Muscle layer of colon (tissue), 2 donors: ENCODE data around the gene UST.
"Not testable (repeated sequence)": the region's sequence is repeated elsewhere in the genome, so short reads cannot be mapped to it uniquely, and the experiment has no call there.

Source experiments
- H3K27ac ChIP-seq: one replicate; pipeline ENCODE4 v1.7.0; 2013; ENCODE audit warnings: low read depth, mild to moderate bottlenecking, low read length, moderate library complexity
- H3K27me3 ChIP-seq, 2 donors: one replicate each; pipeline ENCODE4 v1.7.0; 2013; ENCODE audit warnings: low read length in 2 of 2, mild to moderate bottlenecking in 2 of 2; ENCODE audit not compliant: insufficient read depth in 2 of 2, control insufficient read depth in 1 of 2
- H3K36me3 ChIP-seq: one replicate; pipeline ENCODE4 v1.7.0; 2013; ENCODE audit warnings: mild to moderate bottlenecking, low read length; ENCODE audit not compliant: insufficient read depth
- H3K4me1 ChIP-seq: one replicate; pipeline ENCODE4 v1.7.0; 2013; ENCODE audit warnings: mild to moderate bottlenecking, low read length; ENCODE audit not compliant: insufficient read depth
- H3K4me3 ChIP-seq, 2 donors: one replicate each; pipeline ENCODE4 v1.7.0; 2013; ENCODE audit warnings: low read length in 2 of 2, low read depth in 1 of 2, mild to moderate bottlenecking in 1 of 2, moderate library complexity in 1 of 2
- H3K9ac ChIP-seq: one replicate; pipeline ENCODE4 v1.7.0; 2013; ENCODE audit warnings: low read length
- H3K9me3 ChIP-seq: one replicate; pipeline ENCODE4 v1.7.0; 2013; ENCODE audit warnings: mild to moderate bottlenecking, low read length
- donor health status: abdominal sarcoma.
- donor health status: Adenocarcinoma of cecum.

Gene UST

GRCh38 chr6:148866657-148867268 is 119.9 kb downstream of the UST start:
- no peaks in the 10 kb centered on the region for H3K36me3 ChIP-seq
- no peak overlapping the region for H3K4me3 ChIP-seq
- no peak overlapping the region for H3K9ac ChIP-seq
- H3K27ac ChIP-seq, result no peak overlapping the region
- no peaks in the 10 kb centered on the region for H3K27me3 ChIP-seq
- H3K9me3 ChIP-seq, result no peaks in the 10 kb centered on the region
- peaks cover 24% of the 10 kb centered on the region for H3K4me1 ChIP-seq

- H3K27ac ChIP-seq, result no peak overlapping the region
- H3K27me3 ChIP-seq, result no peaks in the 10 kb centered on the region
- no peaks in the 10 kb centered on the region for H3K36me3 ChIP-seq
- H3K4me1 ChIP-seq, result peaks cover 24% of the 10 kb centered on the region
- H3K9me3 ChIP-seq, result no peaks in the 10 kb centered on the region
- no peak overlapping the region for H3K4me3 ChIP-seq
- no peak overlapping the region for H3K9ac ChIP-seq
Measured at GRCh38 chr6:148867862-148868261, 121.0 kb downstream of the UST start.

GRCh38 chr6:148868314-148868713 is 121.5 kb downstream of the UST start:
- no peak overlapping the region for H3K9ac ChIP-seq
- no peak overlapping the region for H3K4me3 ChIP-seq
- H3K9me3 ChIP-seq, result no peaks in the 10 kb centered on the region
- H3K36me3 ChIP-seq, result no peaks in the 10 kb centered on the region
- peaks cover 24% of the 10 kb centered on the region for H3K4me1 ChIP-seq
- no peaks in the 10 kb centered on the region for H3K27me3 ChIP-seq
- H3K27ac ChIP-seq, result no peak overlapping the region

GRCh38 chr6:148868901-148869300 is 122.1 kb downstream of the UST start:
- H3K9ac ChIP-seq, result no peak overlapping the region
- H3K4me3 ChIP-seq, result no peak overlapping the region
- H3K9me3 ChIP-seq, result no peaks in the 10 kb centered on the region
- H3K27me3 ChIP-seq, result no peaks in the 10 kb centered on the region
- no peaks in the 10 kb centered on the region for H3K36me3 ChIP-seq
- H3K27ac ChIP-seq, result no peak overlapping the region
- H3K4me1 ChIP-seq, result peaks cover 24% of the 10 kb centered on the region

DNA sequence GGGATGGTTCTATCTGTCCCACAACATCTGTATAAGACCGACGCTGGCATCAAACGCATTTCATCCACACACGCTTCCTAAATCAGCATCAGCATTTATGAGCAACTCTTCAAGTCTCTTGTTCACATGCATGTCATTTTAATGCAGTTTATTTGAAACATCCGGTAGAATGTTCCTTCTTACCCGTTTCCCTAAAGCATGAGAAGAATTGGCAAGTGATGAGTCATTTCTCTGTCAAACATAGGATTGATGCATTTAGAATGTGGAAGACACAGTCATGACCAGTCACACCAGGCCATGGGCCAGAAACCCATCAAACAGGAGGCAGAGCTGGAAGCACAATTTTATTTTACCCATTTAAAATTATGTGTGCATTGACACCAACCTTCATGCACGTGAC is 122.8 kb downstream of the UST start:
- Histone ChIP-seq H3K27me3 (no peaks in the 10 kb centered on the region), H3K4me1 (peaks cover 24% of the 10 kb centered on the region), H3K9me3 (no peaks in the 10 kb centered on the region), H3K4me3 (no peak overlapping the region), H3K27ac (no peak overlapping the region), H3K36me3 (no peaks in the 10 kb centered on the region), H3K9ac (no peak overlapping the region)

DNA sequence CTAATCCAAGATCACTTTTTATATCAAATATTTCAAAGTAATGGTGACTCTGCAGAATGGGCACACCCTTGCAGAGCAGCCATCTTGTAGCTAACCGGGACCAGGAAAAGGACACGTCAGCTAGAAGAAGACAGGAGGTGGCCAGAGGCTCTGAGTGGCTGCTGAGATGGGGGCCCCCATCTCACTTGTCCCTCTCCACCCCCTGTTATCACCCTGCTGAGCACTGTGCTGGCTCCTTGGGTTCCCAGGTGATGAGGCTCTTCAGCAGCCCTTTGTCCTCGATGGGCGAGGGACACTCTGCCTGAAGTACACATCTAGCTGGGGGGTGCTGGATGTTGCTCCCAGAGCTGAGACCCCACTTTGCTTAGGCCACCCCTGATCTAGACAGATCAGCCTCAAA is 126.3 kb downstream of the UST start:
- Histone ChIP-seq H3K27me3 (no peaks in the 10 kb centered on the region), H3K4me1 (peaks cover 23% of the 10 kb centered on the region), H3K36me3 (no peaks in the 10 kb centered on the region), H3K27ac (no peak overlapping the region), H3K4me3 (no peak overlapping the region), H3K9me3 (no peaks in the 10 kb centered on the region), H3K9ac (no peak overlapping the region)

- no peak overlapping the region for H3K9ac ChIP-seq
- no peak overlapping the region for H3K4me3 ChIP-seq
- no peaks in the 10 kb centered on the region for H3K36me3 ChIP-seq
- no peaks in the 10 kb centered on the region for H3K9me3 ChIP-seq
- no peaks in the 10 kb centered on the region for H3K27me3 ChIP-seq
- peaks cover 16% of the 10 kb centered on the region for H3K4me1 ChIP-seq
- no peak overlapping the region for H3K27ac ChIP-seq
Measured at GRCh38 chr6:148873868-148874267, 127.0 kb downstream of the UST start.

- Histone ChIP-seq H3K9me3 (no peaks in the 10 kb centered on the region), H3K4me1 (peaks cover 8% of the 10 kb centered on the region), H3K4me3 (no peak overlapping the region), H3K36me3 (no peaks in the 10 kb centered on the region), H3K9ac (no peak overlapping the region), H3K27ac (no peak overlapping the region), H3K27me3 (no peaks in the 10 kb centered on the region)
Measured at GRCh38 chr6:148874698-148875293, 128.0 kb downstream of the UST start.

GRCh38 chr6:148878683-148879082 is 131.9 kb downstream of the UST start:
- H3K27me3 ChIP-seq, result no peaks in the 10 kb centered on the region
- H3K36me3 ChIP-seq, result no peaks in the 10 kb centered on the region
- H3K27ac ChIP-seq, result no peak overlapping the region
- no peak overlapping the region for H3K4me3 ChIP-seq
- no peak overlapping the region for H3K9ac ChIP-seq
- peaks cover 4% of the 10 kb centered on the region for H3K4me1 ChIP-seq
- no peaks in the 10 kb centered on the region for H3K9me3 ChIP-seq

GRCh38 chr6:148880742-148881141 is 133.9 kb downstream of the UST start:
- not testable (repeated sequence) for H3K4me3 ChIP-seq, H3K27ac ChIP-seq, H3K9me3 ChIP-seq, H3K9ac ChIP-seq, H3K27me3 ChIP-seq, H3K36me3 ChIP-seq
- H3K4me1 ChIP-seq, result peaks cover 12% of the 10 kb centered on the region

GRCh38 chr6:148881593-148882311 is 134.9 kb downstream of the UST start:
- Histone ChIP-seq H3K4me3 (no peak overlapping the region), H3K27me3 (no peaks in the 10 kb centered on the region), H3K9me3 (no peaks in the 10 kb centered on the region), H3K27ac (no peak overlapping the region), H3K9ac (no peak overlapping the region), H3K4me1 (peaks cover 22% of the 10 kb centered on the region), H3K36me3 (no peaks in the 10 kb centered on the region)

GRCh38 chr6:148883270-148883669 is 136.4 kb downstream of the UST start:
- H3K36me3 ChIP-seq, result no peaks in the 10 kb centered on the region
- no peak overlapping the region for H3K9ac ChIP-seq
- H3K9me3 ChIP-seq, result no peaks in the 10 kb centered on the region
- H3K4me3 ChIP-seq, result no peak overlapping the region
- no peaks in the 10 kb centered on the region for H3K27me3 ChIP-seq
- H3K27ac ChIP-seq, result no peak overlapping the region
- H3K4me1 ChIP-seq, result peaks cover 27% of the 10 kb centered on the region
